ENCODE data around the gene PPP1R15A.
A peak's percentile ranks its signal among the peaks of the same experiment; 100 is the strongest.
"Not testable (repeated sequence)": the region's sequence is repeated elsewhere in the genome, so short reads cannot be mapped to it uniquely, and the experiment has no call there.

The PPP1R15A gene

GRCh38 chr19:48859711-48860572 is 12.3 kb upstream of the PPP1R15A start:
- DNase-seq: no peak

- DNase-seq: no peak
Measured at GRCh38 chr19:48861313-48861712, 10.9 kb upstream of the PPP1R15A start.

GRCh38 chr19:48862827-48863226 is 9.4 kb upstream of the PPP1R15A start:
- DNase-seq: no peak

- DNase-seq: no peak
Measured at GRCh38 chr19:48866692-48867091, 5.5 kb upstream of the PPP1R15A start.

GRCh38 chr19:48867123-48867745 is 5.0 kb upstream of the PPP1R15A start:
- DNase-seq: no peak

GRCh38 chr19:48867746-48868113 is 4.5 kb upstream of the PPP1R15A start:
- no peak for DNase-seq

GRCh38 chr19:48868114-48868886 is 3.9 kb upstream of the PPP1R15A start, which contains the start of gene PLEKHA4:
TSS of gene PLEKHA4 (minus strand) at chr19:48868617. CDS start at chr19:48867620, 997 bp downstream.
- DNase-seq: no peak

GRCh38 chr19:48870048-48870447 is 2.2 kb upstream of the PPP1R15A start:
- no peak for DNase-seq

GRCh38 chr19:48871471-48872181 is 595 bp upstream of the PPP1R15A start:
- not testable (repeated sequence) for DNase-seq

- peak; percentile 0 for DNase-seq
Measured at GRCh38 chr19:48872884-48873475, 759 bp downstream of the PPP1R15A start.

- no peak for DNase-seq
Measured at GRCh38 chr19:48873476-48874302, 1.5 kb downstream of the PPP1R15A start.

GRCh38 chr19:48874303-48875135 is 2.3 kb downstream of the PPP1R15A start:
- no peak for DNase-seq

- not testable (repeated sequence) for DNase-seq
Measured at GRCh38 chr19:48876043-48876981, 4.1 kb downstream of the PPP1R15A start.

- DNase-seq: no peak
Measured at GRCh38 chr19:48877855-48878195, 5.6 kb downstream of the PPP1R15A start.

GRCh38 chr19:48878196-48879024 is 6.2 kb downstream of the PPP1R15A start:
- DNase-seq: no peak

GRCh38 chr19:48879025-48879637 is 6.9 kb downstream of the PPP1R15A start:
- no peak for DNase-seq

- not testable (repeated sequence) for DNase-seq
Measured at GRCh38 chr19:48879696-48880095, 7.5 kb downstream of the PPP1R15A start.
